Stimulated activated CD4-positive, alpha-beta T cell treated with anti-CD3 and anti-CD28 coated beads, Interleukin-4, amount 100 ng/mL, for 48 hours (primary cell): Measurements from ENCODE around the gene CUEDC1.

ENCODE experiments used
- DNase-seq, 2 donors: peaks; one replicate each; pipeline ENCODE4 v3.0.0-alpha.2; 2020; ENCODE audit warnings: low read depth in 2 of 2

The CUEDC1 gene, protein sequence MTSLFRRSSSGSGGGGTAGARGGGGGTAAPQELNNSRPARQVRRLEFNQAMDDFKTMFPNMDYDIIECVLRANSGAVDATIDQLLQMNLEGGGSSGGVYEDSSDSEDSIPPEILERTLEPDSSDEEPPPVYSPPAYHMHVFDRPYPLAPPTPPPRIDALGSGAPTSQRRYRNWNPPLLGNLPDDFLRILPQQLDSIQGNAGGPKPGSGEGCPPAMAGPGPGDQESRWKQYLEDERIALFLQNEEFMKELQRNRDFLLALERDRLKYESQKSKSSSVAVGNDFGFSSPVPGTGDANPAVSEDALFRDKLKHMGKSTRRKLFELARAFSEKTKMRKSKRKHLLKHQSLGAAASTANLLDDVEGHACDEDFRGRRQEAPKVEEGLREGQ

DNA sequence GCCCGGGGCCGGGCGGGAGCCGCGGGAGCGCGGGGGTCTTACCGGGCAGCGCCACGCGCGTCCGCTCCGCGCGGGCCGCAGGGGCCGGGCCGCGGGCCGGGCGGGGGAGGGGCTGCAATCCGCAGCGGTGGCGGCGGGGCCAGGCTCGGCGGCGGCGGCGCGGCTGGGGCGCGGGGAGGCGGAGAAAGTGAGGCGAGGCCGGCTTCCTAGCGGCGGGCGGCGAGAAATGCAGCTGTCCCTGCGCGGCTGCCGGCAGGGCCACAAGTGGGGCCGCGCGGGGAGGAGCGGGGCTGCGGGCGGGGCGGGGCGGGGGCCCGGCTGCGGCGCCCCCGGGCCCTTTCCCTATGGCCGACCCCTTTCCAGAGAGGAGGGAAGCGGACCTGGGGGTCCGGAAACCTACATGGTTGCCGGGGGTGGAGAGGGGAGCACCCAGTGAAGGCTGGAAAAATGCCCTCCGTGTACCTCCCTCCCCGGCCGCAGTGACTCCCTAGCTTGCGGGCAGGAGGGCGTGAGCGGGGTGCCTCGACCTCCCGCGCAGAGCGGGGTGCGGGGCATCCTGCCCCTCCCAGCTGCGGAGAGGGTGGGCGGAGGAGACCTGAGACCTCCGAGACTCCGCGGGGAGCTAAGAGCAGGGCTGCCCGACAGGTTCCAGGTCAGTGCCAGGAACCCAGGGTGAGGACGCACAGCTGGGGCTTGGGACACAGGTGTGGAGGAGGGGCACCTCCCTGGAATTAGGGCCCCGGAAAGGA lies at the start of gene CUEDC1:
TSS of gene CUEDC1 (minus strand) at position 230 of the 749 bp plus-strand sequence. CDS start 69,848 bp downstream, outside the sequence.
- DNase-seq = peak; percentile 59 to 60

DNA sequence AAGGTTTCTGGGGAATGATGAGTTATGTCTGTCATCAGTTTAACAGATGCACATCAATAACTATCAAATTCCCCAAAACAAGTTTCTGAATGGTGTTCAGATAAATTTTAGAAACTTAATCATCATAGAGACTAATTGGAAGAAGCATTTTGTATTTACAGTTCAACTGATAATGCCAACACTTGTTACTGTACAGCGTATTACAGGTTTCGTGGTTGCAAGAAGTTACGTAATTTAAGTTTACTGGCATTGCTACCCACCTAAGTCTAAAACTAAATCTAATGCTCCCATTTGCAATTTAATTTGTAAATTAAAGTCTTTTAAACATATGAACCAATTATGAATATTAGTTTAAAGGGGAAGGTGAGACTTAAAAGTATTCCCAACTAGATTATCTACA lies 48.8 kb upstream of the CUEDC1 start:
- no peak for DNase-seq

DNA sequence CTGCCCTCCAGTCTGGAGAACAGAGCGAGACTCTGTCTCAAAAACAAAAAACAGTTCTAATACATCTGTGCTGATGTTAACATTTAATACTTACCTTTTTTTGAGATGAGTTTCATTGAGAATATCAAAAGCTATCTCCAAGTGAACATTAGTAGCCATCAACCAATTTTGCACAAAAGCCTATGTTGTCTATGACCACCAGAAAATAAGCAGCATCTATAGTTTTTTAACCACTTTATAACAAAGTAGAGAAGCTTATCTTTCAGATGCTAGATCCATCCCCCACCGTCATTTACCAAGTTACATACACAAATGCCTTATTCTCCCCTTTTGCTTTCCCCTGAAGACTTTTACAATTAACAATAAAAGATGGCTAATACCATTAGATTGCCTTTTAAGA lies 47.8 kb upstream of the CUEDC1 start:
- no peak for DNase-seq

DNA sequence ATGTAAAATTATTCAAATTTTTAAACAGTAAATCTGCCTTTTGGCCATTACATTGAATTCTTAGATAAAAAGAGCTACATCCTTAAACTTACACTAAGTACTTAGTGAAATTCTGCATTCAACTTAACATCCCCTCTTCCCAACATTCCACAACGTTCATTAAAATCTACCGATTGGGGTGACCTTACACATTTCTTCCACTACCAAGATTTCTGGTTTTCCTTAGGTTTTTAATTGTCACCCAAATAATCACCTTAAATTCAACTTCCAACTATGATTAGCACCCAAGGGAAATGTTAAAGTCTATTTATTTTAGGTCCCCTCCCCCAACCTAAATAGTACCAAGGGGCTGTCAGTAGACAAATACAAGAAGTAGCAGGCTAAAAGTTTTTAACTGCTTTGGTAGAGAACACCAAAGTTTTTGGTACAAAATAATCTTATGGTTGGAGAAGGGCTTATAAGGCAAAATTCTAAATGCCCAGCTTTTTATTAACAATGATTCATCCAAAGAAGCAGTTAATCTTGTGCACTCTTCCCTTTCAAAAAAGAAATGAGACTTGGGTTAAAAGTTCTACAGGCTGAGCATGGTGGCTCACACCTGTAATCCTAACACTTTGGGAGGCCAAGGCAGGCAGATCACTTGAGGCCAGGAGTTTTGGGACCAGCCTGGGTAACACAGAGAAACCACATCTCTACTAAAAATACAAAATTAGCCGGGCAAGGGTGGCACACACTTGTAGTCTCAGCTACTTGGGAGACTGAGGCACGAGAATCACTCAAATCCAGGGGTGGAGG lies 47.1 kb upstream of the CUEDC1 start:
- DNase-seq = no peak

DNA sequence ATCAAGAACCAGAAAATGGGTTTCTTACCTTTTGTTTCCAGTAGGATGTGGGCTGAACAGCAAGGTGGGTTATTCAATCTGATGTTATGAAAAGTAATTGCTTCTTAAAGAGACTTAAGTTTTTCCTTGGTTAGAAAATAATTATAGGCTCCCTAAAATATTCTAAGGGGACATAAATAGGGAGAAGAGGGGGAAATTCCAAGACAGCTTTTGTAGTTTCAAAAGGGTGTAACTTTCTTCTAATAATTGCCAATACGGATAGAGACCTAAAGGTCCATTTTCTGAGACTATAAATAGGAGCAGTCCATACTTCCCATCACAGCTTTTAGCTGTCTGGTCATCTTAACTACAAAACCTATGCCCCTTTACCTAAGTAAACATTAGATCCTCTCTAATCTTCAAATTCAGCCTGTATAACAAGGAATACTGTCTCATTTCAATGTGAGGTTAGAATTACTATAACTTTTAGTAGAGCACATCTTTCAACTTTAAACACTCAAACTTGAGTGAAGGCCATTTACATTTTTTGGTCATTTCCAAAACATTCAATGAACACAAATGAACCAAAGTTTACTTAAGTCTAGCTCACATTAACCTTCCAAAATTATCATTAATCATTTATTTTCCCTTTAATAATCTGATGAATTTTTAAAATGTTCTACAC lies 46.4 kb upstream of the CUEDC1 start:
- DNase-seq = no peak

DNA sequence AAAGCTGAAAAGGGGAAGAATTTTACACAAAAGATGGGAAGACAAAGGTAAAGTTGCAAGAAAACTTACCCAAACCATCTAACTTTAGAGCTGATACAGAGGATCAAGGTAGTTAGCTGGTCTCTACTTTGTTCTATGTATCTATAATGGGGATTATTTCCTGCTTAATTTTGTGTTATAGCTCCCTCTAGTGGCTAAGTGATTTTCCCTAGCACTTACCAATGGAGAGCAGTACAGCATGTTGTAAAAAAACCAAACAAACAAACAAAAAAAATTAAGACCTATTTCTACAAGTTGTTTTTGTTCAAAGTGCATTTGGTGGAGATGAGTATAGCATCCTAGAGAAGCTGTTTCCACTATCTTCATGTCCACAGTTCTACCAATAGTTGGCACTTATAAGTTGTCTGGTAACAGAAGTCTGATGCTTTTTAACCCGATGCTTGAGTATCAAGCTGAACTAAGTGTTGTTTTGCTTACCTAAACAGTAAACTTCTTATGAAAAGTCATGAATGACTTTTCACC lies 44.3 kb upstream of the CUEDC1 start:
- no peak for DNase-seq

DNA sequence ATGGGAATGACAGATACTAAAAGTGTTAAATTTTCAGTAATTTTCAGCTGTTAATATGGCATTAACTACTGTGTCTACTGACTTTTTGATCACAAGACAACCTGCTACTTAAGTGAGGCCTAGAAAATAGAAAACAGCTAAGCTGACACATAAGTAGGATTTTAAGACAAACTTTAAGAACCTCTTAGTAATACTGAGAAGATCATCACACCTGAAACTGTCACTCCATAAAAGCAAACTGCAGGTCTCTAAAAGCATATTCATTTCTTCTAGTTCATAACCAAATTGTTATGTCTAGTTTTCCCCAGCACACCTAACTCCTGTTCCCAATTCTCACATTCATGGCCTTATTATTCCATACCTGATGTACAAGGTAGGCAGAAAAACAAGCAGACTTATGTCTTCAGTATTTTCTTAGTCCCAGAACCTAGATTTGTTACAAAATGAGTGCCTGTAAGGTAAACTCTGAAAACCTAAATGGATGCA lies 43.8 kb upstream of the CUEDC1 start:
- no peak for DNase-seq

DNA sequence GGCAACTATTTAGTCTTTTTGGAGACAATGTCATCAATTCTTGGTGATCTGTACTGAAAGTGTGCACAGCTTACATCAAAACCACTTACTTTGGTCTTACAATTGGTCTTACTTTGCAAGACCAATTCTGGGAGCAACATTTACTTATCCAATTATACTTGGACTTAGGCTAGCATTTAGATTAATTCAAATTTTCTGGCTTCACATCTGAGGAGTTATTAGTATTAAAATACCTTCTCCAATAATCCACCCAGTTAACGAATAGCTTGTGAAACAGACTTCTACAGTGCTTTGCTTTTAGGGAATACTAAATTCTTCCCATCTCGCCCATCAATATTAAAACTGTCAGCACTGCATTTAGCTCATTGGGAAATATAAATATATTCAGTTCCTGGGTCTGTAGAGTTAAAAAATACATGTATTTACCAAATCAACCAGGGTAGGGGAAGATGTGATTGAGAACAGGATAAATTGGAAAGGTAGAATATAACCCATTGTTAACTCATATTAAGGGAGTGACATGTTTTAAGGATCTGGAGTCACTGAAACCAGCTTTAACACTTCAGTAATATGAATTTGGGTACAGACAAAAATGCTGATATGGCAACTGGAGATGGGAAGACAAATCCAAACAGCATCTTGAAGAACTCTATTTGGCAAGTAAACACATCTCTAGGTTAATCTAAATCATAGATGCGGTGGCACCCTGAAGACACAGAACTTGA lies 42.0 kb upstream of the CUEDC1 start:
- no peak for DNase-seq

DNA sequence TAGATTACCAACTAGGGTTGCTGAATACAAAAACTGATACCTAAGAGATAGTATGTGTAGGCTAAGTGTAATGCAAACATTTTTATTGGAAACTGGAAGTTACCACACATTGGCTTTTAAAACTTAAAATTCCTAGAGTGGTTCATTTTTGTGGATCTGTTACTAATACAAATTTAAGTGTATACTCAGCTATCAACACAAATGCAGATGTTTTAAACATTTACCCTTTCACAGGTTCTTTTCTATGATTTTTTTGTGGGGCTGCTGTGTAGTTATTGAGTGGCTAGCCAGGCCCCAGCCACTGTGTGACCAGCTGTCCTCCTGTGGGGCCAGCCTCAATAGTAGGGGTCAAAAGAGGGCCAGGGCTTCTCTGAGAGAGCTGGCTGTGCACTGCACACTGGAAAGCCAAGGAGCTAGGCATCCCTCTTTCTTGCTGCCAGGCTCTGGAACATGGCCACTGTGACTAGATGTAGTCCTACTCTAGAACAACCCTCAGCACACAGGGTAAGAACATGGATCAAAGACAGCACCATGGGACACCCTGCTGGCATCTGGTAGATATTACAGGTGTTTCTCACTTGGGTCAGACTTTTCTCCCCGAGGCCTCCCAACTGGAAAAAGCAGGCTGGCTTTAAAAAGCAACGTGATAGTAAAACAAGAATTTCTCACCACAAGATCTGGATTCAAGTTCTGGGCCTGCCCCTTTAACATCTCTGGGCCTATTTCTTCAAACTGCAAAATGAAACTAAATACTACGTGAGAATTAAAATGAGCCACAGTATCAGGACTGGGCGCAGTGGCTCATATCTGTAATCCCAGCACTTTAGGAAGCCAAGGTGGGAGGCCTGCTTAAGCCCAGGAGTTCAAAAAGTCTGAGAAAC lies 40.1 kb upstream of the CUEDC1 start:
- DNase-seq = peak; percentile 25 to 45

DNA sequence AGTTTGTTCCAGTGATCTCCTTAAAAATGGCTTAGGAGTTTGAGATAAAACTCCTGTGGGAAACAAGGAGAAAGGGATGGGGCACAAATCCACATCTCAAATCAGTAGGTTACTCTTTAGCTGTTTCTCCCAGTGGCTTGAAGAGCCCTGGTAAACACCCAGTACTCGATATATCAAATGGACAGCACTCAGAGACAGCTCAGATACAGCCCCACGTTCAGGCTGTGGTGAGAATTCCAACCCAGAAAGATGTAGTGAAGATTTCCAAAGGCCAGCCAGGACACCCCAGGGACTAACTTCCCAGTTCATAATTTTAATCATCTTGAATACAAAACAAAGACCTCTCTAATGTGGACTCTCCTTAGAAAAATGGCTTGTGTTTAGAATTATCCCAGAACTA lies 39.2 kb upstream of the CUEDC1 start:
- DNase-seq = no peak

DNA sequence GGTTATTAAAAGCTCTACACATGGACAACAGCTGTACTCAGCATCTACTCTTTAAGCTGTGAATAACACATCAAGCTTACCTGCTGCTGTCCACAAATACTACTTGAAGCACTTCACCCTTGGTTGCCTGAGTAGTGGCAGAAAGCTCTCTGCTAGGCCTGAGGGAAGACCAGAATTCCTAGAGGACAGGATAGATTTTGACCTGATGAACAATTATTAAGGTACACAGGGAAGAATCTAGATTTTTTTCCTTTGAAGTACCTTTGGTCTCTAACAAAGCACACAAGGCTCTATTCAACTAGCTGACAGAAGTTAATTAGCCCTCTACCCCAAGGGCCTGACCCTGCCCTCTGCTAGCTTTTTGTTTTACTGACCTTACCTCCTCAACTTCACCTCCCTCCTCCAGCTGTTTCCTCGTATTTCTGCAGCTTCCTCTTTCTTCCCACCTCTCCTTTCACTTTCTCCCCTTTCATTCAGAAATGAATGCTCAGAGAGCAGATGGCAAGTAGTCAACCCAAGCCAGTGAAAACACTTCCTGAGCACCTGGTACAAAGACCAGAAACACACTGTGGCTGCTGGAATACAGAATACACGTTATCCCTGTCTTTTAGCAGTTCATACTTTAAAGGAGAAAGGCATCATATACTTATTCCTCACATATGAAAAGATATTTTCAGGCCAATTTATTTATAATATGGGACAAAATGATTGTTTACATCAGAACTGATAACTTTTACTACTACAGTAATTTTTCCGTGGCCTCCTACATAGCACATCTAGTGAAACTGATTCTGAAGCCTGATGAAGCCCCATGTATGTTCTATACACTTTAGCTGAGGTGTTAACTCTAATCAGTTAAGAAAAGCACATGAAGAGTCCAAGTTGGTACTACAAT lies 38.5 kb upstream of the CUEDC1 start:
- DNase-seq = no peak

DNA sequence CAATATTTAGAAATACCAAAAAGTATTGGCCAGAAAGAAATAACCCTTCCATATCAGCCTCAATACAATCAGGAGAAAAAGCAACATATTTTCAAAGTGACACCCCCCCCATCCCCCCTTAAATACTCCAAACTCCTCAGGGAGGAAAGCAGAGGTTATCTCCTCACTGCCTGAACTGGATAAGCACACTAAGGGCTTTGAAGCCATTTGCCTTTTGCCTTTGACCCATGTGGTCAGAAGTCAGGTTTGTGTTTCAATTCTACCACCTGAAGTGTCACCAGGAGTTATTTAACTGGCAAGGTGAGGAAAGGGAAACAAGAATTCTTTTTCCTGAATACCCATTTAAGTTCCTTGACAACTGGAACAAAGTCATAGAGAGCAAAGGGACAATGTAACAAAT lies 36.3 kb upstream of the CUEDC1 start:
- no peak for DNase-seq

DNA sequence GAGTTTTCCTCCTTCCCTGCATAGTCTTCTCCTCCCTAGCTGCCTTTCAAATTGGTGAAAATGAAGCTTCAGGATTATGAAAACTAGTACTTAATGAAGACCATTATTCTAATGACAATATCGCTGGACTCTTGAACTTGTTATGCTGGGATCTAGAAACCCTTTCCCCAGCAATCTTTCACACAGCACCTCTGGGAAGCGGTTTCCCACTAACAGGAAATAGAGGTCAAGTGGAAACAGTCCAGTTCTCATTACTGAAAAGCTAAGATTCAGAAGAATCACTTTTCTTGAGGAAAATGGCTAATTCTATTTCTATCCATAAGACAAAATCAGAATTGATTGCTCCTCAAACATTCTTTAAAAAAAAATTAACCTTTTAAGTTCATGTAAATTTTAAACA lies 34.8 kb upstream of the CUEDC1 start:
- DNase-seq = no peak

DNA sequence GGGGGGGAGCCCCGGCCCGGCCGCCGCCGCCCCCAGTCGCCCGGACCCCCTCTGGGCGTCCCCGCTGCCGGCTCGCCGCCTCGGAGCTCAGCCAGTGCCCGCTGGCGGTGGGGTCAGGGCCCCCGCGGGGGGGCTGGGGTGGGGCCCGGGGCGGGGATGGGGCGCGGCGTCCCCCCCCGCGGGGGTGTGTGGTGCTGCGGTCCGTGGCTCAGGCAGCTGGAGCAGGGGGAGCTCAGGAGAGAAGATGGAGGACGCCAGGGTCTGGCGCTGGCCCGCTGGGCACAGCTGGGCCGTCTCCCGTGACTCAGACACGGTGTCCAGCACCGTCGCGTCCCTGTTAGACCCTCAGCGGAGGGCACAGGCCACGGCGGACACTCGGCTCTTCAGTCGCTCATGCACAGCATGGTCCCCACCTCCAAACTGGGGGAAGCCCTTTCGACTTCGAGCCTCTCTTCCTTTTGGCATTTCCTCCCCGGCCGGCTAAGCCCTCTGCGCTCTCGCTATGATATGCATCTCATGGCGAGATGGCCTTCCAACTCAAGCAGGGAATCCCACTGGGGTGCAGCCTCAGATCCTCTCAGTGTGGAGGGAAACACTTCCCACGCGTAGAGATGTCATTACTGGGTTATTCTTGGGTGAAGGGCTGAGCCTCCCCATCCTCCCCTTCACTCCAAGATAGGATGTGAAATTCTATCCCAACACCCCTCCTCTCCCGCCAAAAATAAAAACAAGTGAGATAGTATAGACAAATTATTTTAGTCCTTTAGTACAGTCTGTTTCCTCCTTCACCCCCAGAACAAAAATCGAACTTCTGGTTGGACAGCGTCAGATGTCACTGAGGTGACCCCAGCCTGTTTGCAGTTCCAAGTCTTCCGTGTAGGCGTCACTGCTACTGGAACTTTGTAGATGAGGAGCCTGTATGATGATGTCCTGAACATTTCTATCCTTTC lies 33.4 kb upstream of the CUEDC1 start:
- DNase-seq = peak in 1 of 2 donors; percentile 23

DNA sequence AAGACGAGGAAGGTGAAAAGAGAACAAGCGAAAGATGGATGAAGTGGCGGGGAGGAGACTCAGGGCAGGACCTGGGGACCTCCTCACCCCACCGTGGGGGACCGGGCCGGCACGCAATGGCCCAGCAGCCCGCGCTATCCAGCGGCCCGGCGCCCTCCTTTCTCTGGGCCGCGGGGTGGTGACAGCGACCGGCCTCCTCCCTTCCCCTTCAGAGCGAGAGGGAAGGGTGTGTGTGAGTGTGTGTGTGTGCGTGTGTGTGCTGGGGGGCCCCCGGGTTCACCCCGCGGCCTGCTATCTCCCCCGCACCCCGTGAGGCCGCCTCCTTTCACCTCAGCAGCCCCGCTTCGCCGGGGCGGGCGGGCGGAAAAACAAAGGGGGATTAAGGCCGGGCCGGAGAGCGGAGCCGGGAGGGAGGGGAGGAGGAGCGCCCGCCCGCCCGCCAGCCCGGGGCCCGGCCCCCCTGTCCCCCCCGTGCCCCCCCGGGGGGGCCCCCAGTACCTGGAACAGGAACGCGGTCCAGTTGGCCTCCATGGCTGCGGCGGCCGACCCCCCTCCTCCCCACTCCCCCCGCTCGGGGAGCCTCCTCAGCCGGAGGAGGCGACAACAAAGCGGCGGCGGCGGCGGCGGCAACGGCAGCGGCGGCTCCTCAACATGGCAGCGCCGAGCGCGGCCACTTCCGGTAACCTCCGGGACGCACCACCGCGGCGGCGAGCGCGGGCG lies 32.5 kb upstream of the CUEDC1 start, which contains the start of gene VEZF1:
TSS of gene VEZF1 (minus strand) at position 674 of the 720 bp plus-strand sequence. CDS start at position 531, 143 bp downstream.
- peak; percentile 72 to 73 for DNase-seq

DNA sequence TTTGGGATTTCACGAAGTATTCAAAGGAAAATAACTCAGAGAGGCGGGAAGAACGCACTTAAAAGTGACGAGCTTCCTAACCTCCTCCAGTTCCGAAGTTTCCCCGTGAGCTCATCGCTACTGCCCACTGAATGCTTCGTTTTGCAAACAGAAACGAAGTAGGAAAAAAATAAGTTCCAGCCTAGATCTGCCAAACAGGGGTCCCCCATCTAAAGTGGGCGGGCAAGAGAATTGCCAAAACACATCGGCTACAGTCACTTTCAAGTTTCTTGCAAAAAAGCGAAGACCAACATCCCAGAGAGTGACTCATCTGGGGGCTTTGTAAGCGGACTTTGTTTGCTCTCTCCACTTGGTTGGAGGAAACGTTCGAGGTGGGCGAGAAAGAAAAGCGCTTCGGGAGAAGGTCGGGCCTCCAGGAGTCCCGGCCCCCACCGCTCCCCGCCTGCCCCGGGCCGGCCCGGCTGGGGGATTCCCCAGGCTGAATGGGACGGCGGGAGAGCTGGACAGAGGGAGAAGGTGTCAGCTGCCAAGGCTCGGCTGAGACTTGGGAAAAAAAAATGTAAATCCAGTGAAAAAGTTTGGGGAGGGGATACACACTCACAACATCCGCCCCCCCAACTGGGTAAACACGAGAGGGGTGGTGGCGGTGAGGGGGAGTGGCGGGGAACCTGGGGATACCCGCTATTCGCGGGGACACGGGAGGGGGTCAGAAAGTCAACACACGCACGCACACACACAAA lies 31.8 kb upstream of the CUEDC1 start:
- DNase-seq = peak in 1 of 2 donors; percentile 21
